OCI-LY7 (cell line): ENCODE results near the gene BTN1A1.

Experiments used
- CTCF ChIP-seq: fragments of 200-600 bp; sonication (generic); conservative IDR thresholded peaks from 2 replicates; pipeline ENCODE4 v1.5.1; 2014; ENCODE audit warnings: mild to moderate bottlenecking, antibody characterized with exemption, low read length, moderate library complexity, mixed read lengths
- EZH2phosphoT487 ChIP-seq: fragments of 200-600 bp; sonication (generic); IDR thresholded peaks from 2 replicates; pipeline ENCODE4 v1.6.1; 2018; ENCODE audit warnings: low read depth, borderline replicate concordance, mild to moderate bottlenecking, mixed run types, antibody characterized with exemption, low read length, moderate library complexity, mixed read lengths

GRCh38 chr6:26537846-26538571 lies 37.9 kb downstream of the BTN1A1 start, which contains the start of gene HMGN4:
- 0 out of 2 replicates have a peak, but pooled peaks have one; percentile 22 for TF ChIP-seq CTCF
- TF ChIP-seq EZH2phosphoT487 = no peak
